Measurements from ENCODE around the gene FARS2.

FARS2 gene

GRCh38 chr6:5552243-5552642 lies 290.9 kb downstream of the FARS2 start:
- Histone ChIP-seq H3K27ac (ENCODE audit: low read length) (no peak overlapping the region), H3K4me2 (ENCODE audit: insufficient read depth, low read length) (no peak overlapping the region), H3K9ac (ENCODE audit: low read depth, low read length) (no peak overlapping the region), H3K4me1 (ENCODE audit: insufficient read depth, low read length) (no peaks in the 10 kb centered on the region), H3K27me3 (ENCODE audit: insufficient read depth, low read length, poor library complexity) (no peaks in the 10 kb centered on the region), H2AFZ (ENCODE audit: low read depth, low read length) (no peak overlapping the region), H3K9me3 (ENCODE audit: insufficient read depth, low read length, severe bottlenecking) (no peaks in the 10 kb centered on the region), H3K36me3 (ENCODE audit: insufficient read depth, low read length) (peaks cover 7% of the 10 kb centered on the region; the same call in 1 of the 2 replicates), H3K4me3 (ENCODE audit: low read depth in 1 of 2, low read length in 2 of 2) (no peak overlapping the region), H4K20me1 (ENCODE audit: insufficient read depth, low read length) (no peaks in the 10 kb centered on the region), H3K79me2 (ENCODE audit: insufficient read depth, low read length) (no peaks in the 10 kb centered on the region)
- TF ChIP-seq EZH2 (IDR thresholded peaks at IDR 0.05; ENCODE audit: borderline replicate concordance, low read depth, low read length, severe bottlenecking) (no peak), CTCF (IDR thresholded peaks at IDR 0.05; ENCODE audit: borderline replicate concordance, extremely low read depth, low read length, poor library complexity, severe bottlenecking) (no peak)
- ATAC-seq (ENCODE audit: insufficient read depth, low read depth) (no peak), DNase-seq (no peak)

GRCh38 chr6:5553767-5554166 lies 292.5 kb downstream of the FARS2 start:
- Histone ChIP-seq H3K4me3 (ENCODE audit: low read depth in 1 of 2, low read length in 2 of 2) (no peak overlapping the region), H3K27me3 (ENCODE audit: insufficient read depth, low read length, poor library complexity) (no peaks in the 10 kb centered on the region), H3K27ac (ENCODE audit: low read length) (no peak overlapping the region), H3K79me2 (ENCODE audit: insufficient read depth, low read length) (no peaks in the 10 kb centered on the region), H3K4me2 (ENCODE audit: insufficient read depth, low read length) (no peak overlapping the region), H3K9ac (ENCODE audit: low read depth, low read length) (no peak overlapping the region), H3K4me1 (ENCODE audit: insufficient read depth, low read length) (no peaks in the 10 kb centered on the region), H2AFZ (ENCODE audit: low read depth, low read length) (no peak overlapping the region), H3K9me3 (ENCODE audit: insufficient read depth, low read length, severe bottlenecking) (no peaks in the 10 kb centered on the region), H4K20me1 (ENCODE audit: insufficient read depth, low read length) (no peaks in the 10 kb centered on the region), H3K36me3 (ENCODE audit: insufficient read depth, low read length) (peaks cover 7% of the 10 kb centered on the region; the same call in 1 of the 2 replicates)
- TF ChIP-seq CTCF (IDR thresholded peaks at IDR 0.05; ENCODE audit: borderline replicate concordance, extremely low read depth, low read length, poor library complexity, severe bottlenecking) (no peak), EZH2 (IDR thresholded peaks at IDR 0.05; ENCODE audit: borderline replicate concordance, low read depth, low read length, severe bottlenecking) (no peak)
- no peak for DNase-seq
- ATAC-seq (ENCODE audit: insufficient read depth, low read depth) = no peak

- no peak overlapping the region for H3K4me2 ChIP-seq (ENCODE audit: insufficient read depth, low read length)
- H3K9me3 ChIP-seq (ENCODE audit: insufficient read depth, low read length, severe bottlenecking) = no peaks in the 10 kb centered on the region
- no peak overlapping the region for H3K9ac ChIP-seq (ENCODE audit: low read depth, low read length)
- no peak for ATAC-seq (ENCODE audit: insufficient read depth, low read depth)
- no peak overlapping the region for H3K4me3 ChIP-seq (ENCODE audit: low read depth in 1 of 2, low read length in 2 of 2)
- DNase-seq = no peak
- TF ChIP-seq CTCF (IDR thresholded peaks at IDR 0.05; ENCODE audit: borderline replicate concordance, extremely low read depth, low read length, poor library complexity, severe bottlenecking) = no peak
- no peak for TF ChIP-seq EZH2 (IDR thresholded peaks at IDR 0.05; ENCODE audit: borderline replicate concordance, low read depth, low read length, severe bottlenecking)
- H3K27ac ChIP-seq (ENCODE audit: low read length) = no peak overlapping the region
- H3K4me1 ChIP-seq (ENCODE audit: insufficient read depth, low read length) = no peaks in the 10 kb centered on the region
- H3K36me3 ChIP-seq (ENCODE audit: insufficient read depth, low read length) = peaks cover 7% of the 10 kb centered on the region; the same call in 1 of the 2 replicates
- H3K27me3 ChIP-seq (ENCODE audit: insufficient read depth, low read length, poor library complexity) = no peaks in the 10 kb centered on the region
- H2AFZ ChIP-seq (ENCODE audit: low read depth, low read length) = no peak overlapping the region
- no peaks in the 10 kb centered on the region for H3K79me2 ChIP-seq (ENCODE audit: insufficient read depth, low read length)
- no peaks in the 10 kb centered on the region for H4K20me1 ChIP-seq (ENCODE audit: insufficient read depth, low read length)
Observed at GRCh38 chr6:5554226-5554625, 292.9 kb downstream of the FARS2 start.

- no peak for TF ChIP-seq CTCF (IDR thresholded peaks at IDR 0.05; ENCODE audit: borderline replicate concordance, extremely low read depth, low read length, poor library complexity, severe bottlenecking)
- no peak for TF ChIP-seq EZH2 (IDR thresholded peaks at IDR 0.05; ENCODE audit: borderline replicate concordance, low read depth, low read length, severe bottlenecking)
- H3K27me3 ChIP-seq (ENCODE audit: insufficient read depth, low read length, poor library complexity) = no peaks in the 10 kb centered on the region
- no peaks in the 10 kb centered on the region for H3K9me3 ChIP-seq (ENCODE audit: insufficient read depth, low read length, severe bottlenecking)
- H3K79me2 ChIP-seq (ENCODE audit: insufficient read depth, low read length) = no peaks in the 10 kb centered on the region
- no peaks in the 10 kb centered on the region for H4K20me1 ChIP-seq (ENCODE audit: insufficient read depth, low read length)
- no peak overlapping the region for H3K4me3 ChIP-seq (ENCODE audit: low read depth in 1 of 2, low read length in 2 of 2)
- ATAC-seq (ENCODE audit: insufficient read depth, low read depth) (no peak), DNase-seq (no peak)
- H3K27ac ChIP-seq (ENCODE audit: low read length) = no peak overlapping the region
- no peak overlapping the region for H2AFZ ChIP-seq (ENCODE audit: low read depth, low read length)
- no peaks in the 10 kb centered on the region for H3K4me1 ChIP-seq (ENCODE audit: insufficient read depth, low read length)
- no peak overlapping the region for H3K4me2 ChIP-seq (ENCODE audit: insufficient read depth, low read length)
- H3K36me3 ChIP-seq (ENCODE audit: insufficient read depth, low read length) = peaks cover 3% of the 10 kb centered on the region; the same call in 1 of the 2 replicates
- no peak overlapping the region for H3K9ac ChIP-seq (ENCODE audit: low read depth, low read length)
Observed at GRCh38 chr6:5556011-5556410, 294.7 kb downstream of the FARS2 start.
